Endothelial cell of umbilical vein (primary cell): ENCODE measurements around the gene SLC5A6. TPM values are rescaled to one million over a fixed set of nuclear protein-coding genes. Genes with fewer than 3 reads are reported as not detected.

Experiments
- BruUV-seq: library from RNA; stranded (reverse); fragments of 400-500 nt; replicated peaks from 2 replicates; lab custom pipeline; 2021; lab: Mats Ljungman, UMichigan
- CTCF ChIA-PET: fragments of 300-600, 350-600 bp; sonication (Branson Sonifier 250); formaldehyde crosslinking; loops from one replicate; lab custom pipeline; 2021; ENCODE audit warnings: antibody characterized with exemption, inconsistent platforms; lab: Charles Lee
- POLR2A ChIA-PET: fragments of 300-600, 350-600 bp; sonication (Branson Sonifier 250); formaldehyde crosslinking; loops from one replicate; lab custom pipeline; 2021; ENCODE audit warnings: antibody characterized with exemption, inconsistent platforms; lab: Charles Lee
- DNase-seq: peaks from one replicate; pipeline ENCODE4 v3.0.0-alpha.2; 2011; ENCODE audit warnings: low read depth, low spot score
- FAIRE-seq: peaks from 2 replicates; lab custom pipeline; 2011; peaks lifted over from hg19 to GRCh38; lab: Jason Lieb, UNC
- H2AFZ ChIP-seq: 2 replicates; pipeline ENCODE4 v1.6.0; 2012; ENCODE audit warnings: low read depth, low read length, control low read depth, inconsistent platforms
- H3K27ac ChIP-seq: 2 replicates; pipeline ENCODE4 v1.5.1; 2011; ENCODE audit warnings: low read depth, mild to moderate bottlenecking, control low read depth, low read length, moderate library complexity; ENCODE audit not compliant: insufficient read depth
- H3K27me3 ChIP-seq, 2 experiments: 2 replicates each; pipeline versions ENCODE4 v1.6.0 to v1.6.1; 2011; ENCODE audit warnings: low read length in 2 of 2, mixed read lengths in 1 of 2; ENCODE audit not compliant: control insufficient read depth in 2 of 2, insufficient read depth in 2 of 2
- H3K36me3 ChIP-seq, 2 experiments: 2 replicates in 1 of 2; 3 replicates in 1 of 2; pipeline ENCODE4 v1.5.1; 2011; ENCODE audit warnings: low read length in 2 of 2, mild to moderate bottlenecking in 1 of 2, moderate library complexity in 1 of 2; ENCODE audit not compliant: control insufficient read depth in 2 of 2, insufficient read depth in 2 of 2; ENCODE audit errors: extremely low read depth in 1 of 2
- H3K4me1 ChIP-seq: 3 replicates; pipeline ENCODE4 v1.5.1; 2011; ENCODE audit warnings: mild to moderate bottlenecking, low read length; ENCODE audit not compliant: control insufficient read depth, insufficient read depth; ENCODE audit errors: extremely low read depth
- H3K4me2 ChIP-seq: 2 replicates; pipeline ENCODE4 v1.6.1; 2011; ENCODE audit warnings: low read length, control low read depth, mixed read lengths; ENCODE audit not compliant: insufficient read depth
- H3K4me3 ChIP-seq, 3 experiments: fragments of 200-600 bp in 1 of 3; sonication (generic), shearing (Covaris generic) in 1 of 3; replicated peaks in 1 of 3; 2 replicates each; pipeline ENCODE4 v1.5.1; 2011 to 2016; ENCODE audit warnings: control low read depth in 3 of 3, low read length in 3 of 3, mild to moderate bottlenecking in 2 of 3, inconsistent platforms in 1 of 3, low read depth in 1 of 3, moderate library complexity in 1 of 3; ENCODE audit not compliant: insufficient read depth in 1 of 3
- H3K79me2 ChIP-seq: 2 replicates; pipeline ENCODE4 v1.6.0; 2012; ENCODE audit warnings: low read length, inconsistent platforms; ENCODE audit not compliant: control insufficient read depth, insufficient read depth
- H3K9ac ChIP-seq: replicated peaks from 2 replicates; pipeline ENCODE3; 2011; ENCODE audit warnings: low read length, control low read depth; ENCODE audit not compliant: insufficient read depth; ENCODE audit errors: extremely low read depth
- H3K9me1 ChIP-seq: replicated peaks from 3 replicates; pipeline ENCODE4 v1.6.0; 2011; ENCODE audit warnings: mild to moderate bottlenecking, low read length; ENCODE audit not compliant: control insufficient read depth, insufficient read depth; ENCODE audit errors: extremely low read depth
- H3K9me3 ChIP-seq: replicated peaks from 2 replicates; pipeline ENCODE4 v1.5.1; 2012; ENCODE audit warnings: low read length, inconsistent platforms; ENCODE audit not compliant: control insufficient read depth, insufficient read depth
- H4K20me1 ChIP-seq: replicated peaks from 2 replicates; pipeline ENCODE3; 2011; ENCODE audit warnings: mild to moderate bottlenecking, low read length; ENCODE audit not compliant: control insufficient read depth, insufficient read depth; ENCODE audit errors: extremely low read depth
- EZH2 ChIP-seq: IDR thresholded peaks from 2 replicates; pipeline ENCODE4 v1.6.1; 2012; ENCODE audit warnings: borderline replicate concordance, low read depth, mild to moderate bottlenecking, moderate library complexity, low read length, inconsistent platforms; ENCODE audit not compliant: severe bottlenecking
- FOS ChIP-seq: IDR thresholded peaks from 2 replicates; pipeline ENCODE4 v1.6.1; 2011; ENCODE audit warnings: mild to moderate bottlenecking, low read length, moderate library complexity, borderline replicate concordance; ENCODE audit not compliant: insufficient read depth
- GATA2 ChIP-seq: IDR thresholded peaks from 2 replicates; pipeline ENCODE4 v1.7.0; 2011; ENCODE audit warnings: low read depth, mild to moderate bottlenecking, moderate library complexity, mixed read lengths, low read length; ENCODE audit not compliant: insufficient read length, insufficient read depth
- JUN ChIP-seq: IDR thresholded peaks from 2 replicates; pipeline ENCODE4 v1.6.1; 2011; ENCODE audit warnings: borderline replicate concordance, low read depth; ENCODE audit not compliant: insufficient read length, insufficient read depth
- MAX ChIP-seq: IDR thresholded peaks from 2 replicates; pipeline ENCODE4 v1.6.1; 2011; ENCODE audit not compliant: insufficient read depth, insufficient read length
- MYC ChIP-seq: IDR thresholded peaks from one replicate; pipeline ENCODE4 v1.6.1; 2011; ENCODE audit warnings: mild to moderate bottlenecking, low read depth, low read length
- POLR2A ChIP-seq: IDR thresholded peaks from 2 replicates; pipeline ENCODE4 v1.6.1; 2012; ENCODE audit warnings: low read depth, mild to moderate bottlenecking, control low read depth, low read length
- POLR2AphosphoS5 ChIP-seq: IDR thresholded peaks from 2 replicates; pipeline ENCODE4 v1.6.1; 2012; ENCODE audit warnings: low read depth, mild to moderate bottlenecking, control low read depth, low read length, moderate library complexity; ENCODE audit not compliant: insufficient read depth
- dilution Hi-C: fragments of 300-500 bp; cut with MboI; formaldehyde crosslinking; loops from one replicate; pipeline ENCODE4 v1.15.0; 2019; ENCODE audit warnings: low sequenced_read_pairs; ENCODE audit not compliant: extremely low pct_ligation_motif_present
- intact Hi-C: fragments of 100-400 bp; cut with micrococcal nuclease; formaldehyde crosslinking; loops from one replicate; pipeline ENCODE4 v1.10.0; 2022
- polyA plus RNA-seq, 4 experiments: library from polyadenylated mRNA; depleted of rRNA in 3 of 4; stranded (reverse) in 3 of 4; unstranded in 1 of 4; fragments of >200 nt; gene quantifications; 2 replicates each; pipeline versions ENCODE4 v1.2.1 to v1.2.3, GENCODE V29; 2011 to 2012; ENCODE audit warnings: missing spikeins in 1 of 4
- total RNA-seq: library from RNA; stranded (reverse); gene quantifications from 2 replicates; pipeline ENCODE4 v1.2.3, GENCODE V29; 2021
- TF ChIP-seq, protein P1 (sequence below), 2 donors: IDR thresholded peaks; 1 replicate in 1 of 2; 2 replicates in 1 of 2; pipeline ENCODE4 v1.5.1; 2011; ENCODE audit warnings: low read length in 2 of 2, mild to moderate bottlenecking in 2 of 2, moderate library complexity in 2 of 2, control low read depth in 1 of 2, inconsistent platforms in 1 of 2, low read depth in 1 of 2; ENCODE audit not compliant: insufficient read depth in 1 of 2; ENCODE audit errors: extremely low read depth in 1 of 2

The SLC5A6 gene
- total and polyA plus RNA-seq, 2 donors (not counting 3 experiments of a cell fraction or from before 2014, with no cell fraction given) = 52.0 to 92.5 TPM

DNA sequence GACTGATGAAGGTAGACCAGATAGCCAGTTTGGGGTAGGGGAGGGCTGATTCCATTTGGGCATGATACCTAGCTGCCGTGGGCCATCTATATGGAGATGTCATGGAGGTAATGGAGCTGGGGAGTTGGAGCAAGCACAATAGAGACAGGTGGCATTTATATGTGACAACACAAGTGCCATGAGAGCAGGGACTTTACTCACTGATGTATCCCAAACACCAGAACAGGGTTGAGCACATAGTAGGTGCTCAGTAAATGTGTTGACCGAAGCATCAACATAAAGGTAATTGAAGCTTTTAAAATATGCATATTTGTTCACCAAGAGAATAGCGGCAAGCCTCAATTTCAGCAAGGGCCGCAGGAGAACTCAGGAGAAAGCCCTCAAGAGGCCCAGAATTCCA is 35.8 kb upstream of the SLC5A6 start:
- POLR2A ChIA-PET = no interaction called here

More for the DNA sequence above, 35.8 kb upstream of the SLC5A6 start:
- Histone ChIP-seq H3K27me3 (no peaks in the 10 kb centered on the region), H3K27ac (no peak overlapping the region), H3K9me3 (no peaks in the 10 kb centered on the region), H3K79me2 (no peaks in the 10 kb centered on the region), H3K4me1 (peaks cover 15% of the 10 kb centered on the region), H2AFZ (no peak overlapping the region), H3K4me2 (no peak overlapping the region), H3K9me1 (no peaks in the 10 kb centered on the region), H4K20me1 (no peaks in the 10 kb centered on the region), H3K9ac (no peak overlapping the region), H3K4me3 (no peak overlapping the region), H3K36me3 (peaks cover 10 to 16% of the 10 kb centered on the region in 2 experiments)
- no TSS peak for BruUV-seq
- dilution Hi-C loops (no loop called here), intact Hi-C loops (loop anchor here (5.0 kb wide), 1 partner anchor 124 kb away; the partner anchor contains the start of genes EIF2B4 and SNX17)
- TF ChIP-seq EZH2 (no peak), MAX (no peak), FOS (no peak), POLR2A (no peak), GATA2 (no peak), JUN (no peak), POLR2AphosphoS5 (no peak), MYC (no peak)
- TF ChIP-seq, protein P1, sequence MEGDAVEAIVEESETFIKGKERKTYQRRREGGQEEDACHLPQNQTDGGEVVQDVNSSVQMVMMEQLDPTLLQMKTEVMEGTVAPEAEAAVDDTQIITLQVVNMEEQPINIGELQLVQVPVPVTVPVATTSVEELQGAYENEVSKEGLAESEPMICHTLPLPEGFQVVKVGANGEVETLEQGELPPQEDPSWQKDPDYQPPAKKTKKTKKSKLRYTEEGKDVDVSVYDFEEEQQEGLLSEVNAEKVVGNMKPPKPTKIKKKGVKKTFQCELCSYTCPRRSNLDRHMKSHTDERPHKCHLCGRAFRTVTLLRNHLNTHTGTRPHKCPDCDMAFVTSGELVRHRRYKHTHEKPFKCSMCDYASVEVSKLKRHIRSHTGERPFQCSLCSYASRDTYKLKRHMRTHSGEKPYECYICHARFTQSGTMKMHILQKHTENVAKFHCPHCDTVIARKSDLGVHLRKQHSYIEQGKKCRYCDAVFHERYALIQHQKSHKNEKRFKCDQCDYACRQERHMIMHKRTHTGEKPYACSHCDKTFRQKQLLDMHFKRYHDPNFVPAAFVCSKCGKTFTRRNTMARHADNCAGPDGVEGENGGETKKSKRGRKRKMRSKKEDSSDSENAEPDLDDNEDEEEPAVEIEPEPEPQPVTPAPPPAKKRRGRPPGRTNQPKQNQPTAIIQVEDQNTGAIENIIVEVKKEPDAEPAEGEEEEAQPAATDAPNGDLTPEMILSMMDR (IDR thresholded peaks at IDR 0.05; ENCODE audit: extremely low read depth in 1 of 2, insufficient read depth in 1 of 2, low read depth in 1 of 2, low read length in 2 of 2) = no peak
- CTCF ChIA-PET = interaction anchor here (1.2 to 6.8 kb wide), 3 partner anchors 33 to 78 kb away, joined by 3 to 81 read pairs (median 33); partner anchors contain the start of gene TRIM54
- DNase-seq (no peak), FAIRE-seq (no peak)
